GM18858 (cell line): ENCODE measurements around the gene IQCK.

Experiments
- ATAC-seq: cut with Tn5 transposase; IDR thresholded peaks from one replicate; pipeline ENCODE4 v1.9.1; 2021; ENCODE audit not compliant: unreplicated experiment

The IQCK gene

DNA sequence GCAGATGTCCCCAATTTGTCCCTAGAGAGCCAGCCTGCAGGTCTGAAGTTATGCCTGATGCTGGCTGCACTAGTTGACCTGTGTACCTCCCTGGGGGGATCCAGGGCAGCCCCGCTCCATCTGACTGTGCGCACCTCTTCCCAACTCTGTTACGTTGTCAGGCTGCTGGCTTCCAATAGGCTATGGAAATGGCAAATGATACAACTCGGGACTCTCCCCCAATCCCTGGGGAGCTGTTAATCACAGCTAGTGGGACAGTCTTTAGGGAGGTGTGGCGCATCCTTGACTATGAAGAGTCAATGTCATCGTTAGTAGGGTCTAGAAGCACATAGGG is 136.4 kb downstream of the IQCK start:
- no peak for ATAC-seq

DNA sequence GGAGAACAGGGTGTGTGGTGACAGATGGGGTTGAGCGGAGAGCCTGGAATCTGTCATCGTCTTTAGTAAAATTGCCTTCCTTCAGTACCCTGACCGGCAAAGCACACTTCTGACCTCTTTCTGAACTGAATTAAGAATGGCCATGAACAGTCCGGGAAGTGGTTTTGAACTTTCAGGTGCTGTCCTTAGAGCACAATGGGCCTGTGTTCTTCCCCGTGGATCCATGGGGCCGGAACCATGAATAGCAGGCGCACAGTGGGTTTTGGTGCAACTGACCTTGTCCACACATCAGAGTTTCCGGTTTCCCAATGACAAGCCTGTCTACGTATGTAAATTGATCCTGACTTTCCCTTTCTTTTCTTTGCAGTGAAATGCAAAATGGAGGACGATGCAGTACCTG is 138.0 kb downstream of the IQCK start:
- ATAC-seq: no peak

DNA sequence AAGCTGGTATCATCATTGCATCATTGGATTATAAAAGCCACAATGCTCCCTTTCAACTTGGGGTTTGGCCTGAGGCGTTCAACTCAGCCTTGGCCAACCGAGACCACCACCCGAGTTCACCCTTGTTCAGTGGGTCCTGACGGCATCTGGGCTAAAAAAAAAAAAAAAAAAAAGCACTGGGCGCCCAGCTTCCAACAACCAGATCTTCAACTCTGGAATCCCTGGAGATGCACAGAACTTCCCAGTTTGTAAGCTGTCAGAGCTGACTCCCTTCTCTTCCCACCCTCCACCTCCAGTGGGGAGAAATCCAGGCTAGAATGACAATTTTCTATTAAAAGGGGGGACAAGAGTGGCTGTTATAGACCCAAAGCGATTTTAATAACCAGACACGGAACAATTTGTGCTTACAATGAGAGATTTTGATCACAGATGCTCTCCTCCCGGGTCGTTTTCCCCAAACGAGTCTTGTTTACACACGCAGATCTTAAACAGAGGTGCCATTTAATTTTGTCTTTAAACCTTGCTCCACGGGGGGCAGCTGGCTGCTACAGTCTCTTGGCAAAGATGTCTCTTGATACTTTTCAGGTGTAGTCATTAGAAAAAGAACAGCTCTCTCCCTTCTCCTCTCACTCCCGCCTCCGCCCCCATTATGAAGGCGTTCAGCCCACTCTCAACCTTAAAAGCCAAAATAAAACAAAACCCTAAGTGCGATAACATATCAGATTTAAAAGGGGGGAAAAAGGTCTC is 139.7 kb downstream of the IQCK start:
- ATAC-seq: no peak

DNA sequence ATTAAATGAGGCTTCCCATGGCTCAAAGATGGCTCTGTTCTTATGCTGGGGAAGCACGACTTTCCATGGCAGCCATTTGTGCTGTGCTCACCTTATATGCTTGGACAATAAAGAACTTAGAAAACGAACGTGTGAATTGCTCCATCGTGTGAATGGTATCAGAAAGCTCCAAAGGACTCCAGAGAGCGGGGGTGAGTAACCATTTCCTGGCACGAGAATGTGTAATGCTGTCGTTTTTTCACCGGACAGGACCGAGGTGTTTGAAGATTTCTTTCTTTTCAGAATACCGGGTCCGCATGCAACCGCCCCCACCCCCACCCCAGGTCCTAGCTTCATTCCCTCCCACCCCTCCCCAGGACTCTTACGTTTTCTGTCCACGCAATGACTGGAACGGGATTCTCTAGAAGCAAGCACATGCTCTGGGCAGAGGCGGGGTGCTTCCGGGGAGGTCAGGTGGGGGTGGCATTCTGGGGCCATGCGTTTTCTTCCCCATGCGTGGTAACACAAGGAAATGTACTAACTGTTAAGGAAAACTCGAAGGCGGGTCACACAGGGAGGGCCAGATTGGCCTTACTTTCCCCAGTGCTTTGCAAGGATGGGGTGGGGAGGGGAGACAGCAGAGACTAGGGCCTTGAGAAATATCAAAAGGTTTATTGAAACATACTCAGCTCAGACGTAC is 140.4 kb downstream of the IQCK start:
- ATAC-seq: no peak

DNA sequence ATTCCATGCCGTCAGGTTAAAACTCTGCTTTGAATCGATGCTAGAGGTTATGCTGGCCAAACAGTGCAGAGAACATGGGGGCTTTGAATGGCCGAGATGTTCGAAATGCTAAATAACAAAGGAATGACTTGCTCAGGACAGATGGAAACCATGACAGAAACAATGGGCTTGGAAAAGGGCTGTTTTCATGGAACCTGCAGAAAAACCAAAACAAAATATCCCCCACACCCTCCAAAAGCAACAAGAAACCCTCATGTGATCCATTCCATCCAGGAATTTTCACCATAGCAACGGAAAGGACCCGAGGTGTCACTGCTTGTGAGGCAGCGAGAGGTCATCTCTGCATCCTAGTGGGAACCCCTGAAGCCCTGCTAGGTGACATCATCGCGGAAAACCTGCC is 141.1 kb downstream of the IQCK start:
- ATAC-seq: no peak

DNA sequence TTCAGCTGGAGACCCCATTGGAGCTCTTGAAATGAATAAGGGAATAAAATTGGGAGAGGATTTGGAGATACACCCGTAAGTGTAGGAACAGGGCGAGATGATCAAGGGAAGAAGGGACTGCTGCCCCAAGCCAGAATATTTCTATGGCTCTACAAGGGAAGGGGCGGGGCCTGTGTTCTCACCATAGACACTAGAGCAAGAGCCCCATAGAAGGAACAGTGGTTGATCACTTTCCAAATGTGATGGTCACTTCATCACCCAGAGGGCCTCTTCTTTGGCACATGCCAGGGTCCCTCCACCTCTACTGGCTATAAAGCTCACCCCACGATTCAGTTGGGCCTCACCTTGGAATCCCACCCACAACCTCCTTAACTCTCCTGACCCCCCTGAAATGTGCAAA is 141.5 kb downstream of the IQCK start:
- ATAC-seq: no peak

DNA sequence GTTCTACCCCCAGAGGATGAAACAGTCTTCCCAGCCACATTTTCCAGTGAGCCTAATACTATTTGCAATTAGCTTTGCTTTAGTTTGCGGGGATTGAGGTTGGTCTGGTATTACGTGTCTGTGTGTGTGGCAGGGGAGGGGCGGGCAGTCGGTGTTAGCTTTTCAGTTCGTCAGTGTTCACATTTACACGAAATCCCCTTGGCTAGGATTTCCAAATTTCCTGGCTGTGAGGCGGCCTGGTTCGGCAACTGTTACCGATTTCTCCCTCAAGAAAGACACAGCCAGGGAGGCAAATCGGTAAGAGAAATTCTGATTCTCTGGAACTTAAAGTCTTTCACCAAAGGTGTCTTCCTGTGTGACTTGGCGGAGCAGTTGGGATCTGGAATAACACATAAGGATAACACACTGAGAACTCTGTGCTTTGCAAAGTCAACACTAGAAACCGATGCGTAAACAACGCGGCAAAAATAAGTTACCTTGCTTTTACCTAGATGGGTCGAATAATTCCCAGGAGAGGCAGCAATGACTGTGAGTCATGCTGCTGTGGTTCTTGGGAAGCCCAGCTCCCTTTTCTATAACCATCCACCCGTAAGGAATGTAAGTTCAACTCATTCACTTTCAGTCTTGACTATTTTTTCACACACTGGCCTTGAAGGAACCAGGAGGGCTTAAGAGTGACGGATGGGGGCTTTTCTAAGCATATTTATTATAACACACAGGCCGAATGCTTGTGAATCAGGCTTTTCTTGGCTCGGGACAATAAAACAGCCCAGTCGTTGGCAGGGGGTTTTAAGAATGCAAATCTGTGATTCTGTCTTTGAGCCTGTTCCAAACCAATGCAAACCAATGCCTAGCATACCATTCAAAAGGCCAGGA is 142.3 kb downstream of the IQCK start:
- ATAC-seq: no peak

DNA sequence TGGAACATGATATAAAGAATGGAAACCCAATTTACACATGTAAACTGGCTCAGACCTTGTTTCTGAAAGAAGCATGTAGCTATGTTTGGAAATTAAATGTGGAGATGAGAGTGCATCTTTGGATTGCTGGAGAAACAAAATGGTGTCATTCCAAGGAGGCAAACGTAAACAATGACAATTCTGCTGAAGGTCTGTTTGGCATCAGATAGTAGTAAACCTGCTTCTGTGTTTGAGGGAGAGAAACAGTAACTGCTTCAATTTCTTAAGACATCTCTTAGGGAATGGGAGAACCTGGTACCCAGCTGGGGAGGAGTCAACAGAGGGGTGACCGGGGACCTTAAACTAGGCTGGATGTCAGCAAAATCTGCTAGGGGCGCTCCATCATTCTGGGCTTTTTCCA is 143.1 kb downstream of the IQCK start:
- ATAC-seq: no peak

DNA sequence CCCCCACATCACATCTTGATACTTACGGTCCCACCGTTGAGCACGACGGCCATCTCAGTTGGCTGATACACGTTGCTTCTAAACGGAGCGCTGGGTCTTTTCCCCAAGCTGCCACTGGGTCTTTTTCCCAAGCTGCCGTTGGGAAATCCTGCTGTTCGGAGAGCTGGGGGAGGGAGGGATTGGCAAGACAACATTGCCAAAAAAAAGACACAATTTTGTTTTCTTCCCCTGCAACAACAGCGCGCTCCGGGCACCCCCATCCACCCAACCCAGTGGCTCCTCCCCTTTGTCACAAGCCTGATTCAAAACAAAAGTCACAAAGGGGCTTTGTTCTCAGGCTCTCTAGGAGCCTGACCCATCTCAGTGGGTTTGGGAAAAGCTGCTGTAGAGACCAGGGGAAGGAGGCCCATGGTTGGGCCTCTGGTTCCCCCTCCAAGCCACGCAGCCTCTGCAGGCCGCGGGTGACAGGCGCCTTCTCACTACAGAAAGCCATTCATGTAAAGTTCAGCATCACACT is 143.8 kb downstream of the IQCK start:
- no peak for ATAC-seq

DNA sequence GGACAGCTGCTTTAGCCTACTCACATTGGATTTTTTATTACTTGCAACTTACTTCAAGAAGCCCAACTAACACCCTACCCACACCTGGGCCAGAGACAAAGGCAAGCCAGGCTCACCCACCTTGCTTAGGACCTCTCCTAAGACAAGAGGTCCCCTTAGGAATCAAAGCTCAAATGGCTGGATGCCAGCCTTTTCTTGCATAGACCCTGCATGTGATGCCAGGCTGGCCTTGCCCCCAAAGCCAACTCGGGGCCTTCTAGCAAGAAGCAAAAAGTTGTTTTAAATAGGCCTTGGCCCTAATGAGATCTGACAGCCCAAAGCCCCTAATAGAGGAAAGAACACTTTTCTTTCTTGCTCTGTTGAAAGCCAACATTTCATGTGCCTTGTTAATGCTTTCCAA is 145.9 kb downstream of the IQCK start:
- ATAC-seq: no peak

DNA sequence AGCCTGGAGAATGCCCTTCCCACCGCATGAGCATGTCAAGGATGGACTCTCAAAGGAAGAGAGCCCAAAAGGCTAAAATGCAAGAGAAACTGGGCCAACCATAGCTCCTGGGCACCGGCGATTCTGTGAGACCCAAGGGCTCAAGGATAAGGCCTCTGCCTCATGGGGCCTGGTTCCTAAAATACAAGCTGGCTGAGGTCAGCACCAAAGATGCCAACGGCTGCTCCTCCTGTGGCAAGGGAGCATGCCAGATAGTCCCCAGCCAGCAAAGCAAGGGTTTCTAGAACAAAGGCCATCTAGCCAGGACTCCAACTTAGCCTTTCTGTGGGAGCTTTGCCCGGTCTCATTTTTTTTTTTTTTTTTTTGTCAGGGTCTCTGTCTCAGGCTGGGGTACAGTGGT is 146.5 kb downstream of the IQCK start:
- ATAC-seq: no peak

DNA sequence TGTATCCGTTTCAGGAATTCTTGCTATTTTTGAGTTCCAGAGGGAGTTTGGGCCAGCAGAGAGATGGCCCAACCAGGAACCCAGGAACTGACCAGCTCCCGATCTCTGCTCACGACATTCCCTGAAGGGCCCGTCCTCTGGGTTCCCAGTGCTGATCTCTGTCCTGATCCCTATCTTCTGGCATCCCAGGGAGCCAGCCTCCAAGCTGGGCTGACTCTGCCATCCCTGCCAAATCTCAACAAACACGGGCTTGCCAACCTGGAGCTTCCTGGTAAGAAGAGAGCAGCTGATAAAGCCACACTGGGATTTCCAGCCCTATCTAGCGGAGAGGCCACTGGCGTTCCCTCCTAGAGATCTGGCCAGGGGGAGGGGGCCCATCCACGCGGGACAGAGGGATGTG is 150.3 kb downstream of the IQCK start:
- ATAC-seq: no peak

DNA sequence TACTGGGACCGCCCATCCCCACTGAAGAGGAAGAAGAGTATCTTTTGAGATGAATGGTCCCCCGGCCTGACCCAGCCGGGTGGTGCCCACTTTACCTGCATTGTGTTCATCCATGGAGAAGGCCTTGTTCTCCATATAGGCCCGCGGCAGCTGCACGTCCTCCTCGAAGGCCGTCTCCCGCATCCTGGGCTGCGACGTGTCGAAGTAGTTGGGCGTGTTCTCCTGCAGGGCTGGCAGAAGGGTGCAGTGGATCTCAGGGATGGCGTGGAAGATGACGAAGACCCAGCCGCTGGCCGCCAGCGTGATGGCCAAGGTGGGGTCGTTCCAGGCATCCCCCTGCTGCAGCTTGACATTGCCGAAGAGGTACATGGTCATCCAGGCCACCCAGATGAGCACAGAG is 153.7 kb downstream of the IQCK start:
- ATAC-seq: no peak

DNA sequence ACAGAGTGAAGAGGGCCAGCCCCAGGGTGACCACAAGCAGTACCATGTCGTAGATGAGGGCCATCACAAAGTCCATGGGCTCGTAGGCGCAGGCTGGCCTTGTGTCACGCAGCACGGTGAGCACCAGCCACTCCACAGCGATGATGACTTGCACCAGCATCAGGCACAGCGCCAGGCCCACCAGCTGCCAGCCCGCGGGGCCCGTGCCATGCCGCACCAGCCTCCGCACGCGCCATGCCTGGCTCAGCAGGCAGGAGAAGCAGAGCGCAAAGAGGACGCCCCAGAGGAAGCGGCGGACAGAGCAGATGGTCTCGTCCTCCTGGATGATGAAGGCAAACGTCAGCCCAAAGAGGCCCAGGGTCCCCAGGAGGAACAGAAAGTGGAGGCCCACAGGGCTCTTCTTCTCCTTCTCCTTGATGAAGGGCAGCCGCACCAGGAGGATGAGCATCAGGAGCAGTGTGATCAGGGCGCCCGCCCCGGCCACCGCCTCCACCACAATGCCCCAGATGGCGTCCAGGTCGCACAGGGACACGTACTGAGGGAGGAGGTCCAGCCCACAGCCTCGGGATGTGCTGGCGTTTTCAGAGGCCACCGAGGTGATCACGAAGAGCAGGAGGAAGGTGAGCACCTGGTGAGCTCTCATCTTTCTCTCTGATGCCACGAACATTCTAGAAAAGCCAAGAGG is 154.2 kb downstream of the IQCK start:
- ATAC-seq: no peak

DNA sequence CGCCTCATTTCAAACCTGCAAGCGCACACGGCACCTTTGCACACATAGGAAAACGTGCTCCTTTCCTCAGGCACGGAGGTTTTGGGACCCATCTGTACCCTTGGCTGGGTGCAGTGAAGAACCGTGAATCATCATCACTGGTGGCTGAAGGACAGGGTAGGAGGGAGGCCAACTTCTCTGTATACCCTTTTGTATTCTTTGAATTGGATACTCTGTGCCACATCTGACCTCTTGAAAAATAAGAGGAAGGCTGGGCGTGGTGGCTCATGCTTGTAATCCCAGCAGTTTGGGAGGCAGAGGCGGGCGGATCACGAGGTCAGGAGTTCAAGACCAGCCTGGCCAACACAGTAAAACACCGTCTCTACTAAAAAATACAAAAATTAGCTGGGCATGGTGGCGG is 154.9 kb downstream of the IQCK start:
- no peak for ATAC-seq

DNA sequence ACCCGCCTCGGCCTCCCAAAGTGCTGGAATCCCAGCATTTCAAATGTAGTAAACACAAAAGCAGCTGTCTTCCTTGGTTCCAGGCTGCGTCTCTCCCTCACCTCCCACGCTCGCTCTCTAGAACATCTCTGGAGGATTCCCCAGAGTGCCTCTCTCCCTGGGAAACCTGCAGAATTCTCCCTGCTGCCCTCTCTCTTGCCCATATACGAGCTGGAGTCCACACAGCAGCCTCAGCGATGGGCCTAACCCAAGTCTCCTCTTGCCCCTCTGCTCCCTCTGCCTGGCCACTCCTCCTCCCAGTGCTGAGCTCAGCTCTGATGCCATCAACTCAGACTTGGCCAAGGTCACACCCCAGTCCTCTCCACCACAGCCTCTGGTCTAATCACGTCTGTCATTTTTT is 156.0 kb downstream of the IQCK start:
- ATAC-seq: no peak

DNA sequence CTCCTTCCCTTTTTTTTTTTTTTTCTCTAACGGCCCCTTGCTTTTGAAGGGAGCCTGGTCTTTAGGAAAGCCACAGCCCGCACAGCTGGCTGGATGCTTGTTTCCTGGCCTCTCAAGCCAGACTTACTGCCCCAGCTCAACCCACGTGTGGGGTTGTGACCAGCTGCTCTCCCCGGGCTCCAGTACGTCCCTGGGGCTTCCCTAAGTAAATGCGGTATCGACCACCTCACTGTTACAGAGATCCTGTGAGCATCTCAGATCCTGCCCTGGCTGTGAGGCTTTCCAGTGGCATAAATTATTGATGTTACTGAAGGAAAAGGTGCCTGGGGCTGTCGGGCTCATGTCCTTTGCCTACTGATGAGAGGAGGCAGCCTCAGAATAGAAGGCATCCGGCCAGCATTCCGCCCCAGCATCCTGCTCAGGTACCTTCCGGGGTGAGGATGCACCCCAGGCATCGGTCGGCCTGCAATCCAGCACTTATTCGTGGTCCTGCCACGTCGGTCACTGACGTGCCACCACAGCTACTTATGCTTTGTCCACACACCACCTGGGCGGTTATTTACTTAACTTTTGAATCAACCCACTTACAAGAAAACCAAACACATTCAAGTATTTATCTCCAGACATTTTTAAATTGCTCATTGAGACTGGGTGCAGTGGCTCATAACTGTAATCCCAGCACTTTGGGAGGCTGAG is 156.9 kb downstream of the IQCK start:
- ATAC-seq: no peak

DNA sequence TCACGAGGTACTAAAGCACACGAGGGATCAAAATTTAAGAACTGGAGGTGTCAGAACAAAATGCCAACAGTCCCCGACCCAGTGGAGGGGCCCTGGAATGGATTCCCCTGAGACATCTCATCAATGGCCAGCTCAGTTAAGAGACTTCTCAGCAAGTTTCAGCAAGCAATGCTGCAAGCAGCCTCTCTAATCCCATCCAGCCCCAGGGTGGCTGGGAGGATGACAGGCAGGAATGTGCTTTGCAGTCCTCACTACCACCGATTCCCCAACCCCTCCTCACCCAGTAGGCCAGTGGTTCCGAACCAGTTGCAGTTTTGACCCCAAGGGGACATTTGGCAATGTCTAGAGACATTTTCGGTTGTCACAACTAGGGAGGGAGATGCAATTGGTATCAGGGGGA is 157.8 kb downstream of the IQCK start:
- no peak for ATAC-seq

DNA sequence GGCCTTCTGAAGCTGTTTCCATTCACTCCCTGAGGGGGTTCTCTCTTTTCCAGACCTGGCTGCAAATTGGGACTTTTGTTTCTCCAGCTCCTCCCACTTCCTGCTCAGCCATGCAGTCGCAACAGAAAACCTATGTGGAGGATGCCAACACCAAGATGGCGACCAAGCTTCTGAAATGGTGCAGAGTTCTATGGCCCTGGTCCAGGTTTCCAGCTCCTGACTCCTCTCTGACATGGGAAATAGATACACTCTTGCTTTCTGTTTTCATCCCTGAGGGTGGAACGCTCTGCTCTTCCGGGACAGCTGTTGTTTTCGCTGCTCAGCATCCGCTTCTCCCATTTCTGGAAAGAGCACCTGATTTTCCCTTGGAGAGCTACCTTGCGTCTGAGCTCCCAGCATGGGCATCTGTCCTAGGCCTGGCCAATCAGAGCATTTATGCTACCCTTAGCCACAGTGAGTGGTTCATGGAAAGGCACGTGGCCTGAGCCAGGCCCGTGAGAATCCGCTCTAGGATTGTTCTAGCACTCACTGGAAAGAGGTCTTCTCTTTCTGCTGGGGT is 158.5 kb downstream of the IQCK start:
- ATAC-seq: no peak

DNA sequence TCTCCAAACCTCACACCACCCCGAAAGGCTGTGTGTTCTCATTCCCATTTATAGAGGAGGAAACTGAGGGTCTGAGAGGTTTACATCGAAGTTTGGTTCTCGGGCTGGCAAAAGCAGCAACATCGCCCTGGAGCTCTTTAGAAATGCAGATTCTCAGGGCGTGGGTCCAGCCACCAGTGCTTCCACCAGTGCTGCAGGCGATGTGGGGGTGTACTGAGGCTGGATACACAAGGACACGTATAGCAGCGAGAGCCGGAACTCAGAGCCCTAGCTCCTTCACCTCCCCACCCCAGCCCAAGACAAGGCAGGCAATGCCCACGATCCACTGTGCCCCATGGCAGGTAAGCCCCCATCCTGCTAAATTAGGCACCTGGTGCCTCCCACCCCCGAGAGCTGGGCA is 160.7 kb downstream of the IQCK start:
- ATAC-seq: no peak
